ENCODE results near the gene ATXN2.
"Not testable (repeated sequence)": the region's sequence is repeated elsewhere in the genome, so short reads cannot be mapped to it uniquely, and the experiment has no call there.

ATXN2 gene

DNA sequence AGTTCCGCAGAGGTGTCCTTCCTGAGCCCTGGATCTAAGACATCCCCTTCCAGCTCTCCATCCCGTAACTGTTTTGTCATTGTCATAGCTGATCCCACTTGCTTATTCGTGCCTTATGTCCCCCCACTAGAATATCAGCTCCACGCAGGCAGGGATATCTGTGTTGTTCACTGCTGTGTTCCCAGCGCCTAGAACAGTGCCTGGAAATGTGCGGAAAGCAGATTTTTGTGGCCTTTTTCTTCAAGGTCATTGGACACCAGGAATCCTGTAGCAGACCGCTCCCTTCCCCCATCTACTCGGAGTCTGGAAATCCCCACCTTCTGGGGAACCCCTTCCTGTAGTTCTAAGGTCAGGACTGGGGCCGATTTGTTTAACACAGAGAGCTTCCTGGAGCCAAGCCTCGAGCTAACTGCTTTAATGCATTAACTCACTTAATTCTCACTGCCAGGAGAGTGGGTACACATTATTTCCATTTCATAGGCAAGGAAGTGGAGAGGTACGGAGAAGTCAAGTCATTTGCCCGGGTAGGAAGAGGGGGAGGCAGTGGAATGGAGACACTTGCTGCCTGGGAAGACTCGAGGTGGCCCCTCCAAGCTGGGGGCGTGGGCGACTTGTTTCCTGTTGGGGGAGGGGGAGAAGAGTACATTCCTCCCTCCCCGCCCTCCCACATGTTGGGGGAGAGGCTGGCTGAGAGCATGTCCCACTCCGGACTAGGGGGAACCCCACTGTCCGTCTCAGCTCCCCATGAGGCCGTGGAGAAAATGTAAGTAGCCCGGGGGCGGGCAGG, 194.6 kb downstream of the ATXN2 start:
- DNase-seq (ENCODE audit: low read depth in 2 of 2): peak; percentile 73 to 89

DNA sequence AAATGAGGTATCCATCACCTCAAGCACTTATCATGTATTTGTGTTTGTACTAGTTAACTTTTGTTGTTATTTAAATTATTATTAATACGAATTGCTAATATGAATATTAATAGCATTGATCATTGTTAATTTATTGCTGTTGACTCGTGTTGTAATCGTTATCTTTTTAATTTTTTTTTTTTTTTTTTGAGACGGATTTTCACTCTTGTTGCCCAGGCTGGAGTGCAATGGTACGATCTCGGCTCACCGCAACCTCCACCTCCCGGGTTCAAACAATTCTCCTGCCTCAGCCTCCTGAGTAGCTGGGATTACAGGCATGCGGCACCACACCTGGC, 196.7 kb downstream of the ATXN2 start:
- not testable (repeated sequence) for DNase-seq (ENCODE audit: low read depth in 2 of 2)

Data from stimulated activated CD8-positive, alpha-beta memory T cell treated with anti-CD3 and anti-CD28 coated beads, Interleukin-15, amount 100 ng/mL, for 4 hours (primary cell).